WERI-Rb-1 (cell line): Measurements from ENCODE around the gene CSK.

ENCODE experiments used
- DNase-seq: peaks from one replicate; pipeline ENCODE4 v3.0.0-alpha.2; 2020
- H3K27ac ChIP-seq: fragments of 250-450 bp; sonication (Bioruptor Pico); 2 replicates; pipeline ENCODE4 v1.5.1; 2020; ENCODE audit warnings: mild to moderate bottlenecking, moderate library complexity
- H3K27me3 ChIP-seq: fragments of 250-450 bp; sonication (Bioruptor Pico); 2 replicates; pipeline ENCODE4 v1.5.1; 2021; ENCODE audit warnings: mild to moderate bottlenecking, low read depth, moderate library complexity; ENCODE audit not compliant: insufficient read depth, severe bottlenecking
- H3K36me3 ChIP-seq: fragments of 250-450 bp; sonication (Bioruptor Pico); 2 replicates; pipeline ENCODE4 v1.5.1; 2020; ENCODE audit warnings: mild to moderate bottlenecking, moderate library complexity
- H3K4me3 ChIP-seq: 2 replicates; pipeline ENCODE4 v1.5.1; 2011; ENCODE audit warnings: low read depth, mild to moderate bottlenecking, control low read depth, low read length
- H3K9me3 ChIP-seq: fragments of 250-450 bp; sonication (Bioruptor Pico); 2 replicates; pipeline ENCODE4 v1.5.1; 2021; ENCODE audit warnings: mild to moderate bottlenecking, moderate library complexity; ENCODE audit not compliant: severe bottlenecking
- TF ChIP-seq, protein P1 (sequence below): IDR thresholded peaks from 2 replicates; pipeline ENCODE4 v1.5.1; 2011; ENCODE audit warnings: low read depth, mild to moderate bottlenecking, control low read depth, inconsistent platforms, low read length

The CSK gene

GRCh38 chr15:74787251-74788041 lies 5.6 kb downstream of the CSK start:
- TF ChIP-seq, protein P1, sequence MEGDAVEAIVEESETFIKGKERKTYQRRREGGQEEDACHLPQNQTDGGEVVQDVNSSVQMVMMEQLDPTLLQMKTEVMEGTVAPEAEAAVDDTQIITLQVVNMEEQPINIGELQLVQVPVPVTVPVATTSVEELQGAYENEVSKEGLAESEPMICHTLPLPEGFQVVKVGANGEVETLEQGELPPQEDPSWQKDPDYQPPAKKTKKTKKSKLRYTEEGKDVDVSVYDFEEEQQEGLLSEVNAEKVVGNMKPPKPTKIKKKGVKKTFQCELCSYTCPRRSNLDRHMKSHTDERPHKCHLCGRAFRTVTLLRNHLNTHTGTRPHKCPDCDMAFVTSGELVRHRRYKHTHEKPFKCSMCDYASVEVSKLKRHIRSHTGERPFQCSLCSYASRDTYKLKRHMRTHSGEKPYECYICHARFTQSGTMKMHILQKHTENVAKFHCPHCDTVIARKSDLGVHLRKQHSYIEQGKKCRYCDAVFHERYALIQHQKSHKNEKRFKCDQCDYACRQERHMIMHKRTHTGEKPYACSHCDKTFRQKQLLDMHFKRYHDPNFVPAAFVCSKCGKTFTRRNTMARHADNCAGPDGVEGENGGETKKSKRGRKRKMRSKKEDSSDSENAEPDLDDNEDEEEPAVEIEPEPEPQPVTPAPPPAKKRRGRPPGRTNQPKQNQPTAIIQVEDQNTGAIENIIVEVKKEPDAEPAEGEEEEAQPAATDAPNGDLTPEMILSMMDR, result peak; percentile 87
- peak; percentile 79 for DNase-seq
- no peaks in the 10 kb centered on the region for H3K27me3 ChIP-seq
- H3K9me3 ChIP-seq, result no peaks in the 10 kb centered on the region
- no peak overlapping the region for H3K4me3 ChIP-seq
- H3K36me3 ChIP-seq, result peaks cover 44% of the 10 kb centered on the region
- H3K27ac ChIP-seq, result no peak overlapping the region

- H3K36me3 ChIP-seq, result peaks cover 44% of the 10 kb centered on the region
- no peaks in the 10 kb centered on the region for H3K27me3 ChIP-seq
- H3K9me3 ChIP-seq, result no peaks in the 10 kb centered on the region
- no peak overlapping the region for H3K27ac ChIP-seq
- TF ChIP-seq, protein P1, result no peak
- DNase-seq, result no peak
- no peak overlapping the region for H3K4me3 ChIP-seq
Observed at GRCh38 chr15:74788042-74788682, 6.3 kb downstream of the CSK start.

- TF ChIP-seq, protein P1, result no peak
- Histone ChIP-seq H3K4me3 (no peak overlapping the region), H3K27me3 (no peaks in the 10 kb centered on the region), H3K36me3 (peaks cover 43% of the 10 kb centered on the region), H3K27ac (no peak overlapping the region), H3K9me3 (no peaks in the 10 kb centered on the region)
- DNase-seq, result no peak
Observed at GRCh38 chr15:74788683-74789151, 6.8 kb downstream of the CSK start.

- TF ChIP-seq, protein P1, result no peak
- H3K9me3 ChIP-seq, result no peaks in the 10 kb centered on the region
- H3K36me3 ChIP-seq, result peaks cover 38% of the 10 kb centered on the region
- H3K27ac ChIP-seq, result no peak overlapping the region
- no peaks in the 10 kb centered on the region for H3K27me3 ChIP-seq
- DNase-seq, result no peak
- no peak overlapping the region for H3K4me3 ChIP-seq
Observed at GRCh38 chr15:74789171-74789631, 7.3 kb downstream of the CSK start.

- H3K9me3 ChIP-seq, result no peaks in the 10 kb centered on the region
- no peak overlapping the region for H3K27ac ChIP-seq
- peaks cover 33% of the 10 kb centered on the region for H3K36me3 ChIP-seq
- no peak overlapping the region for H3K4me3 ChIP-seq
- TF ChIP-seq, protein P1, result no peak
- no peaks in the 10 kb centered on the region for H3K27me3 ChIP-seq
- no peak for DNase-seq
Observed at GRCh38 chr15:74789741-74790079, 7.8 kb downstream of the CSK start.
